Fibroblast of the conjunctiva (primary cell): ENCODE measurements around the gene GADL1.

Source experiments
- DNase-seq: peaks from one replicate; pipeline ENCODE4 v3.0.0-alpha.2; 2010; ENCODE audit warnings: low read depth

GADL1 gene

GRCh38 chr3:30894521-30895251 is at the start of gene GADL1:
TSS of gene GADL1 (minus strand) at chr3:30894661. CDS start at chr3:30894614, 47 bp downstream.
- DNase-seq = no peak

GRCh38 chr3:30944124-30944523 is 49.7 kb upstream of the GADL1 start:
- DNase-seq = no peak

GRCh38 chr3:30943206-30943605 is 48.7 kb upstream of the GADL1 start:
- DNase-seq = no peak

GRCh38 chr3:30941342-30941741 is 46.9 kb upstream of the GADL1 start:
- DNase-seq = no peak

GRCh38 chr3:30940740-30941139 is 46.3 kb upstream of the GADL1 start:
- no peak for DNase-seq

GRCh38 chr3:30934208-30934550 is 39.7 kb upstream of the GADL1 start:
- peak; percentile 77 for DNase-seq

GRCh38 chr3:30933478-30934207 is 39.2 kb upstream of the GADL1 start:
- no peak for DNase-seq

- no peak for DNase-seq
These were observed 38.1 kb upstream of the GADL1 start for GRCh38 chr3:30932513-30933098.

- DNase-seq = no peak
These were observed 30.3 kb upstream of the GADL1 start for GRCh38 chr3:30924763-30925162.

GRCh38 chr3:30919564-30919963 is 25.1 kb upstream of the GADL1 start:
- DNase-seq = no peak

GRCh38 chr3:30918761-30919160 is 24.3 kb upstream of the GADL1 start:
- DNase-seq = no peak

- DNase-seq = no peak
These were observed 21.3 kb upstream of the GADL1 start for GRCh38 chr3:30915782-30916181.

- no peak for DNase-seq
These were observed 20.2 kb upstream of the GADL1 start for GRCh38 chr3:30914696-30915095.

GRCh38 chr3:30913176-30913575 is 18.7 kb upstream of the GADL1 start:
- no peak for DNase-seq

- no peak for DNase-seq
These were observed 17.8 kb upstream of the GADL1 start for GRCh38 chr3:30912301-30912700.

- DNase-seq = no peak
These were observed 14.1 kb upstream of the GADL1 start for GRCh38 chr3:30908456-30909037.

GRCh38 chr3:30904996-30905395 is 10.5 kb upstream of the GADL1 start:
- DNase-seq = no peak

- DNase-seq = no peak
These were observed 868 bp upstream of the GADL1 start for GRCh38 chr3:30895329-30895728.

GRCh38 chr3:30893678-30894325 is 659 bp downstream of the GADL1 start:
- DNase-seq = no peak

GRCh38 chr3:30890907-30891306 is 3.6 kb downstream of the GADL1 start:
- no peak for DNase-seq

GRCh38 chr3:30886888-30887287 is 7.6 kb downstream of the GADL1 start:
- no peak for DNase-seq

- no peak for DNase-seq
These were observed 15.6 kb downstream of the GADL1 start for GRCh38 chr3:30878862-30879261.
